ENCODE data around the gene ACTL6B.

Gene ACTL6B

DNA sequence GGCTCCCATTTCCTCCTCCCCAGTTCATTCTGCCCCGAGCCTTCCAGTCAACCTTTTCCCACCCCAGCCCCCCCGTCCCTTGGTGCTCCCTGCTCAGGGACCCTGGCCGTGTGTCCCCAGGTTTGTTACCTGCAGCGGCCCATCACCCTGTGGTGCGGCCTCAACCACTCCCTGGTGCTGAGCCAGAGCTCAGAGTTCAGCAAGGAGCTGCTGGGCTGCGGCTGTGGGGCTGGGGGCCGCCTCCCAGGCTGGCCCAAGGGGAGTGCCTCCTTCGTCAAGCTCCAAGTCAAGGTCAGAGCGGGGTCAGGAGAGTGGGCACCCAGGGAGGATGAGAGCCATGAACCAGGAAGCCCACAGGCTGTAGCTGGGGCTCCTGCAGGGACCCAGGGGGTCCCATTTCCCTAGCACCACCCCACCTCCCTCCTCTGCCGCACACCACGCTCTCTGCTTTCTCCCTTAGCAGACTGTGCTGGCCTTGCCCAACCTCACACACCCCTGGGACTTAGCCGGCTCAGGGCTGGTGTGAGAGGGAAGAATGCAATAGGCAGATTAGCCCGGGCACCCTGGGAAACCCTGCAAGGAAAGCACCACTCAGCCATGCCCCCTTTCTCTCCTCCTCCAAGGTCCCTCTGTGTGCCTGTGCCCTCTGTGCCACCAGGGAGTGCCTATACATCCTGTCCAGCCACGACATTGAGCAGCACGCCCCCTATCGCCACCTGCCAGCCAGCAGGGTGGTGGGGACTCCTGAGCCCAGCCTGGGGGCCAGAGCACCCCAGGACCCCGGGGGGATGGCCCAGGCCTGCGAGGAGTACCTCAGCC, 56.1 kb downstream of the ACTL6B start:
- DNase-seq: peak; percentile 21

DNA sequence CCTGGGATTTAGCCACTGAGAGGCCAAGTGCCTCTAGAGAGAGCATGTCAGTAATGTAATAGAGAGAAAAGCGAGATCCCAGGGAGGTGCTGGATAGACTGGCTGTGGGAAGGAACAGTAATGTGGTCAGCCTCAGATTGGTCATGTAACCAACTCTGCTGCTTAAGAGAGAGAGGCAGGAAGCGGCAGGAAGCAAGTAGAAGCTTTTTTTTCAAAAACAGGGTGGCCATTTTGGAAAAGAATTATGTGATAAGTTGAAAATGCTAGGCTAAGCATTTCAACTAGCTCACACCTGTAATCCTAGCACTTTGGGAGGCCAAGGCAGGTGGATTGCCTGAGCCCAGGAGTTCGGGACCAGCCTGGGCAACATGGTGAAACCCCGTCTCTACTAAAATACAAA, 57.8 kb downstream of the ACTL6B start:
- no peak for DNase-seq

DNA sequence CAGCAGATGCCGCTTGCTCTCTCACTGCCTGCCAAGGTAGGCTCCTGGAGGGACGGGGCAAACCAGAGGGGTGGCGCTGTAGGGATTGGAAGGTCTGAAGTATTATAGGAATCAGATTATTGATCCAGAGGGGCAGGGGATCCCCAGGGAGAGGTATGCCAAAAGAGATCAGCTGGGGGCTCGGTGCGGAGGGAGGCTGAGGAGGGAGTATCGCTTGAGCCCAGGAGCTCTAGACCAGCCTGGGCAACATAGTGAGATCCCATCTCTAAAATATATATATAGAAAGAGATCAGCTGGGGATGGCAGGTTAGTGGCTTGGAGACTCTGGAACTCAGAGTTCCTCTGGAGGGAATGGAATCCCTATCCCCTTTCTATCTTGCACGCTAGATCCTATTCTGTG, 61.1 kb downstream of the ACTL6B start:
- DNase-seq: no peak

Data from hematopoietic multipotent progenitor cell treated with erythropoietin and hydrocortisone succinate and interleukin-3 and kit ligand, for 8 days (in vitro differentiated cells).